Panc1 (cell line): ENCODE measurements around the gene MAGOH. TPM values are rescaled to one million over a fixed set of nuclear protein-coding genes. Genes with fewer than 3 reads are reported as not detected.

Source experiments
- ATAC-seq: fragments of 200-7000 bp; cut with Tn5 transposase; 2 replicates; pipeline ENCODE4 v1.9.1; 2020; ENCODE audit warnings: mild to moderate bottlenecking, moderate library complexity
- BruUV-seq: library from RNA; stranded (reverse); fragments of 400-500 nt; replicated peaks from 2 replicates; lab custom pipeline; 2021; lab: Mats Ljungman, UMichigan
- CTCF ChIA-PET: fragments of 300-600 bp; sonication (Branson Sonifier 250); formaldehyde crosslinking; loops from one replicate; lab custom pipeline; 2022; ENCODE audit warnings: antibody characterized with exemption; lab: Charles Lee
- POLR2A ChIA-PET: fragments of 300-600 bp; sonication (Branson Sonifier 250); formaldehyde crosslinking; loops from one replicate; lab custom pipeline; 2022; ENCODE audit warnings: antibody characterized with exemption; lab: Charles Lee
- DNase-seq: peaks from one replicate; pipeline ENCODE4 v3.0.0-alpha.2; 2010; ENCODE audit warnings: low read depth, low spot score
- H3K27ac ChIP-seq: 2 replicates; pipeline ENCODE4 v1.5.1; 2011; ENCODE audit warnings: mild to moderate bottlenecking, low read length, inconsistent platforms
- H3K27me3 ChIP-seq: fragments of 200-500 bp; sonication (Bioruptor generic); 2 replicates; pipeline ENCODE4 v1.6.0; 2014; ENCODE audit warnings: low read length, inconsistent platforms; ENCODE audit not compliant: control insufficient read depth, insufficient read depth
- H3K36me3 ChIP-seq: fragments of 200-500 bp; sonication (Bioruptor generic); 2 replicates; pipeline ENCODE4 v1.5.1; 2014; ENCODE audit warnings: inconsistent platforms, mild to moderate bottlenecking, low read length, moderate library complexity; ENCODE audit not compliant: control insufficient read depth, insufficient read depth
- H3K4me1 ChIP-seq: 2 replicates; pipeline ENCODE4 v1.5.1; 2011; ENCODE audit warnings: inconsistent platforms, mild to moderate bottlenecking, low read length, moderate library complexity; ENCODE audit not compliant: control insufficient read depth, insufficient read depth
- H3K4me3 ChIP-seq, 2 experiments: 2 replicates each; pipeline ENCODE4 v1.5.1; 2011 to 2012; ENCODE audit warnings: low read depth in 2 of 2, low read length in 2 of 2, mild to moderate bottlenecking in 2 of 2, inconsistent platforms in 1 of 2, moderate library complexity in 1 of 2
- H3K9me3 ChIP-seq: fragments of 200-500 bp; sonication (Bioruptor generic); 2 replicates; pipeline ENCODE4 v1.5.1; 2014; ENCODE audit warnings: low read depth, mild to moderate bottlenecking, inconsistent platforms, low read length, moderate library complexity; ENCODE audit not compliant: control insufficient read depth, insufficient read depth
- CTCF ChIP-seq: fragments of 450-650 bp; IDR thresholded peaks from 2 replicates; pipeline ENCODE4 v1.5.1; 2017; ENCODE audit warnings: mild to moderate bottlenecking
- POLR2AphosphoS5 ChIP-seq: IDR thresholded peaks from 2 replicates; pipeline ENCODE4 v1.6.1; 2012; ENCODE audit warnings: mild to moderate bottlenecking, low read depth, low read length, moderate library complexity
- REST ChIP-seq, 2 experiments: IDR thresholded peaks; 2 replicates each; pipeline ENCODE4 v1.6.1; 2011 to 2012; ENCODE audit warnings: low read depth in 2 of 2, control low read depth in 1 of 2, low read length in 1 of 2, mild to moderate bottlenecking in 1 of 2, moderate library complexity in 1 of 2; ENCODE audit not compliant: insufficient read depth in 1 of 2
- SIN3A ChIP-seq: IDR thresholded peaks from 2 replicates; pipeline ENCODE4 v1.6.1; 2012; ENCODE audit warnings: low read depth, mild to moderate bottlenecking, low read length, moderate library complexity, borderline replicate concordance; ENCODE audit not compliant: insufficient read depth
- TCF7L2 ChIP-seq: IDR thresholded peaks from 2 replicates; pipeline ENCODE4 v1.6.1; 2011; ENCODE audit warnings: mild to moderate bottlenecking, low read depth, low read length, inconsistent platforms
- in situ Hi-C: cut with HindIII; loops from 2 replicates; pipeline ENCODE4 v1.10.0; 2016; ENCODE audit warnings: low sequenced_read_pairs, low pct_unique_long_range_greater_than_20kb
- intact Hi-C: fragments of 100-400 bp; cut with micrococcal nuclease; formaldehyde crosslinking; loops from one replicate; pipeline ENCODE4 v1.10.0; 2022; ENCODE audit not compliant: unreplicated experiment
- total RNA-seq: library from RNA; stranded (reverse); gene quantifications from one replicate; pipeline ENCODE4 v1.2.1, GENCODE V29; 2021; ENCODE audit not compliant: unreplicated experiment

The MAGOH gene
- total RNA-seq, 1 experiment from 2014 or later = 63.8 TPM

- H3K4me1 ChIP-seq = no peaks in the 10 kb centered on the region
- no TSS peak for BruUV-seq
- no peak for DNase-seq
- in situ Hi-C loops (no loop called here), intact Hi-C loops (no loop called here)
- POLR2A ChIA-PET = no interaction called here
- no peak overlapping the region for H3K4me3 ChIP-seq
- no peaks in the 10 kb centered on the region for H3K9me3 ChIP-seq
- TF ChIP-seq SIN3A = no peak
- no peak for TF ChIP-seq TCF7L2
- TF ChIP-seq CTCF = no peak
- no peak for TF ChIP-seq POLR2AphosphoS5
- no peak for TF ChIP-seq REST (IDR thresholded peaks at IDR 0.05; ENCODE audit: insufficient read depth in 1 of 2, low read depth in 2 of 2, low read length in 1 of 2)
- ATAC-seq = no peak
- no peak overlapping the region for H3K27ac ChIP-seq
- CTCF ChIA-PET = no interaction called here
- H3K36me3 ChIP-seq = no peaks in the 10 kb centered on the region
- no peaks in the 10 kb centered on the region for H3K27me3 ChIP-seq
Observed at GRCh38 chr1:53272349-53272748, 34.0 kb upstream of the MAGOH start.

GRCh38 chr1:53271446-53272090 is 33.2 kb upstream of the MAGOH start:
- H3K9me3 ChIP-seq = no peaks in the 10 kb centered on the region
- POLR2A ChIA-PET = no interaction called here
- H3K4me3 ChIP-seq = no peak overlapping the region
- BruUV-seq = no TSS peak
- CTCF ChIA-PET = no interaction called here
- intact Hi-C loops = no loop called here
- DNase-seq (no peak), ATAC-seq (no peak)
- TF ChIP-seq TCF7L2 (no peak), REST (IDR thresholded peaks at IDR 0.05; ENCODE audit: insufficient read depth in 1 of 2, low read depth in 2 of 2, low read length in 1 of 2) (no peak), CTCF (no peak), POLR2AphosphoS5 (no peak), SIN3A (no peak)
- H3K27ac ChIP-seq = no peak overlapping the region
- H3K36me3 ChIP-seq = no peaks in the 10 kb centered on the region
- H3K4me1 ChIP-seq = no peaks in the 10 kb centered on the region
- H3K27me3 ChIP-seq = no peaks in the 10 kb centered on the region
- in situ Hi-C loops = no loop called here
